ENCODE data around the gene DOCK2.

Gene DOCK2

DNA sequence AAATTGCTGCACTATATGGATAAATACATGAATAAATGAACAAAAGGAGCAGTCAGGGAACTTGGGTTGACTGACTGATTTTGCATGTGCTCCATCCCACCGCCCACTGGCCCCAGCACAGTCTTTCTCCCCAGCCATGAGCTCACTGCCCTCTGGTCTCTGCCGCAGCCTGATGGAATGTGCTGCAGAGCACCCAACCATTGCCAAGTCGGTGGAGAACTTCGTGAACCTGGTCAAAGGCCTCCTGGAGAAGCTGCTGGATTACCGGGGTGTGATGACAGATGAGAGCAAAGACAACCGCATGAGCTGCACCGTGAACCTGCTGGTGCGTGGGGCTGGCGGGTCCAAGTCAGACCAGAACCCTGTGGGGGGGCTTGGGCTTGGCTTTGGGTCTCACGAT lies 397.2 kb downstream of the DOCK2 start:
- Histone ChIP-seq H2AFZ (ENCODE audit: low read depth, low read length) (no peak overlapping the region), H3K36me3 (ENCODE audit: insufficient read depth, low read length) (peaks cover 79% of the 10 kb centered on the region), H3K4me2 (ENCODE audit: insufficient read depth, low read length) (no peak overlapping the region), H3K4me1 (ENCODE audit: insufficient read depth, low read length) (no peaks in the 10 kb centered on the region), H4K20me1 (ENCODE audit: insufficient read depth, low read length) (no peaks in the 10 kb centered on the region), H3K27me3 (ENCODE audit: insufficient read depth, low read length, poor library complexity) (no peaks in the 10 kb centered on the region), H3K4me3 (ENCODE audit: low read depth in 1 of 2, low read length in 2 of 2) (no peak overlapping the region), H3K9me3 (ENCODE audit: insufficient read depth, low read length, severe bottlenecking) (no peaks in the 10 kb centered on the region), H3K27ac (ENCODE audit: low read length) (no peak overlapping the region), H3K9ac (ENCODE audit: low read depth, low read length) (no peak overlapping the region), H3K79me2 (ENCODE audit: insufficient read depth, low read length) (no peaks in the 10 kb centered on the region)
- TF ChIP-seq CTCF (IDR thresholded peaks at IDR 0.05; ENCODE audit: borderline replicate concordance, extremely low read depth, low read length, poor library complexity, severe bottlenecking) (no peak), EZH2 (IDR thresholded peaks at IDR 0.05; ENCODE audit: borderline replicate concordance, low read depth, low read length, severe bottlenecking) (no peak)
- DNase-seq (no peak), ATAC-seq (ENCODE audit: insufficient read depth, low read depth) (no peak)

- Histone ChIP-seq H3K27me3 (ENCODE audit: insufficient read depth, low read length, poor library complexity) (no peaks in the 10 kb centered on the region), H3K27ac (ENCODE audit: low read length) (no peak overlapping the region), H3K36me3 (ENCODE audit: insufficient read depth, low read length) (peaks cover 88% of the 10 kb centered on the region), H4K20me1 (ENCODE audit: insufficient read depth, low read length) (no peaks in the 10 kb centered on the region), H3K4me2 (ENCODE audit: insufficient read depth, low read length) (no peak overlapping the region), H2AFZ (ENCODE audit: low read depth, low read length) (no peak overlapping the region), H3K4me1 (ENCODE audit: insufficient read depth, low read length) (no peaks in the 10 kb centered on the region), H3K9me3 (ENCODE audit: insufficient read depth, low read length, severe bottlenecking) (no peaks in the 10 kb centered on the region), H3K9ac (ENCODE audit: low read depth, low read length) (no peak overlapping the region), H3K4me3 (ENCODE audit: low read depth in 1 of 2, low read length in 2 of 2) (no peak overlapping the region), H3K79me2 (ENCODE audit: insufficient read depth, low read length) (no peaks in the 10 kb centered on the region)
- ATAC-seq (ENCODE audit: insufficient read depth, low read depth): no peak
- TF ChIP-seq CTCF (IDR thresholded peaks at IDR 0.05; ENCODE audit: borderline replicate concordance, extremely low read depth, low read length, poor library complexity, severe bottlenecking): no peak
- no peak for TF ChIP-seq EZH2 (IDR thresholded peaks at IDR 0.05; ENCODE audit: borderline replicate concordance, low read depth, low read length, severe bottlenecking)
- DNase-seq: no peak
These were observed 401.2 kb downstream of the DOCK2 start for GRCh38 chr5:170038241-170038640.

GRCh38 chr5:170039830-170040229 lies 402.8 kb downstream of the DOCK2 start:
- DNase-seq (no peak), ATAC-seq (ENCODE audit: insufficient read depth, low read depth) (no peak)
- TF ChIP-seq EZH2 (IDR thresholded peaks at IDR 0.05; ENCODE audit: borderline replicate concordance, low read depth, low read length, severe bottlenecking): no peak
- no peak for TF ChIP-seq CTCF (IDR thresholded peaks at IDR 0.05; ENCODE audit: borderline replicate concordance, extremely low read depth, low read length, poor library complexity, severe bottlenecking)
- H3K4me3 ChIP-seq (ENCODE audit: low read depth in 1 of 2, low read length in 2 of 2): no peak overlapping the region
- H3K9ac ChIP-seq (ENCODE audit: low read depth, low read length): no peak overlapping the region
- no peaks in the 10 kb centered on the region for H3K27me3 ChIP-seq (ENCODE audit: insufficient read depth, low read length, poor library complexity)
- no peaks in the 10 kb centered on the region for H3K9me3 ChIP-seq (ENCODE audit: insufficient read depth, low read length, severe bottlenecking)
- no peaks in the 10 kb centered on the region for H4K20me1 ChIP-seq (ENCODE audit: insufficient read depth, low read length)
- no peaks in the 10 kb centered on the region for H3K4me1 ChIP-seq (ENCODE audit: insufficient read depth, low read length)
- H2AFZ ChIP-seq (ENCODE audit: low read depth, low read length): no peak overlapping the region
- no peak overlapping the region for H3K27ac ChIP-seq (ENCODE audit: low read length)
- no peaks in the 10 kb centered on the region for H3K79me2 ChIP-seq (ENCODE audit: insufficient read depth, low read length)
- peaks cover 90% of the 10 kb centered on the region for H3K36me3 ChIP-seq (ENCODE audit: insufficient read depth, low read length)
- H3K4me2 ChIP-seq (ENCODE audit: insufficient read depth, low read length): no peak overlapping the region

DNA sequence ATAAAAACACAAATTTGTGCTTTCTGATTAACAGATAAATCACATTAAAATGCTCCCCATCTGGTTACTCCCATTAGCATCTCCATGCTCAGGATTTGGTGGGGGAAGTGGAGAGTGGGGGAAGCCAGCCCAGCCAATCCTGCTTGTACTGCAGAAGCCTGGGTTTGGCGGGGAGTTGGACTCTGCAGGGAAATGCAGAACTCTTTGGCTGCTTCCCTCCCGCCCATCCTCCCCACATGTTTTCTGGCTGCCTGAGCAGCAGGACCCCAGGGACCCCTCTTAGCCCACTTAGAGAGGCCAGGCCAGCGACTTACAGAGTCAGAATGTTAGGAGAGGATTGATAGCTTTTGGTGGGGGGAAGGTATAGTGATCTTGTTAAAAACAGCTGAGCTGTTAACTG lies 409.2 kb downstream of the DOCK2 start:
- no peak for ATAC-seq (ENCODE audit: insufficient read depth, low read depth)
- Histone ChIP-seq H3K9ac (ENCODE audit: low read depth, low read length) (no peak overlapping the region), H3K27ac (ENCODE audit: low read length) (no peak overlapping the region), H3K27me3 (ENCODE audit: insufficient read depth, low read length, poor library complexity) (no peaks in the 10 kb centered on the region), H3K36me3 (ENCODE audit: insufficient read depth, low read length) (peaks cover 99% of the 10 kb centered on the region), H4K20me1 (ENCODE audit: insufficient read depth, low read length) (no peaks in the 10 kb centered on the region), H3K4me2 (ENCODE audit: insufficient read depth, low read length) (no peak overlapping the region), H3K9me3 (ENCODE audit: insufficient read depth, low read length, severe bottlenecking) (no peaks in the 10 kb centered on the region), H3K4me3 (ENCODE audit: low read depth in 1 of 2, low read length in 2 of 2) (no peak overlapping the region), H3K4me1 (ENCODE audit: insufficient read depth, low read length) (no peaks in the 10 kb centered on the region), H2AFZ (ENCODE audit: low read depth, low read length) (no peak overlapping the region), H3K79me2 (ENCODE audit: insufficient read depth, low read length) (no peaks in the 10 kb centered on the region)
- TF ChIP-seq CTCF (IDR thresholded peaks at IDR 0.05; ENCODE audit: borderline replicate concordance, extremely low read depth, low read length, poor library complexity, severe bottlenecking) (no peak), EZH2 (IDR thresholded peaks at IDR 0.05; ENCODE audit: borderline replicate concordance, low read depth, low read length, severe bottlenecking) (no peak)
- DNase-seq: no peak
